Uterus (tissue), 4 donors: ENCODE measurements around the gene TANGO2. TPM values are rescaled to one million over a fixed set of nuclear protein-coding genes. Genes with fewer than 3 reads are reported as not detected.

ENCODE experiments used
- DNase-seq, 2 donors: peaks; one replicate each; pipeline ENCODE4 v3.0.0-alpha.2; 2019 to 2020
- H3K27ac ChIP-seq, 2 donors: fragments of 200-600 bp; sonication (generic); 1 replicate in 1 of 2; 2 replicates in 1 of 2; pipeline ENCODE4 v1.5.1; 2016 to 2018
- H3K27me3 ChIP-seq, 2 donors: fragments of 200-600 bp; sonication (generic); one replicate each; pipeline ENCODE4 v1.5.1; 2018 to 2019; ENCODE audit warnings: control low read depth in 1 of 2
- H3K36me3 ChIP-seq, 2 donors: fragments of 200-600 bp; sonication (generic); one replicate each; pipeline ENCODE4 v1.5.1; 2019; ENCODE audit warnings: control low read depth in 1 of 2
- H3K4me1 ChIP-seq, 2 donors: fragments of 200-600 bp; sonication (generic); one replicate each; pipeline ENCODE4 v1.5.1; 2018 to 2019; ENCODE audit warnings: control low read depth in 1 of 2
- H3K4me3 ChIP-seq, 2 donors: fragments of 200-600 bp; sonication (generic); 1 replicate in 1 of 2; 2 replicates in 1 of 2; pipeline ENCODE4 v1.5.1; 2018 to 2019; ENCODE audit warnings: mild to moderate bottlenecking in 1 of 2
- H3K9me3 ChIP-seq, 2 donors: fragments of 200-600 bp; sonication (generic); one replicate each; pipeline ENCODE4 v1.5.1; 2019; ENCODE audit warnings: control low read depth in 1 of 2
- POLR2A ChIP-seq, 2 donors: fragments of 450-650 bp; IDR thresholded peaks; one replicate each; pipeline ENCODE4 v1.6.1; 2016; ENCODE audit warnings: antibody characterized with exemption in 2 of 2, mild to moderate bottlenecking in 1 of 2, moderate library complexity in 1 of 2
- intact Hi-C: fragments of 100-400 bp; cut with DNase I; formaldehyde crosslinking; loops from one replicate; pipeline ENCODE4 v1.15.1; 2023; ENCODE audit warnings: low total_unique reads
- total RNA-seq, 4 donors: library from RNA; depleted of rRNA in 3 of 4; stranded (reverse); fragments of >200 nt in 3 of 4; gene quantifications; one replicate each; pipeline versions ENCODE4 v1.1.0 to v1.2.4, GENCODE V29; 2014 to 2023
- TF ChIP-seq, protein P1 (sequence below), 4 experiments: fragments of 200-600 bp in 2 of 4; fragments of 450-650 bp in 2 of 4; sonication (generic) in 2 of 4; IDR thresholded peaks; one replicate each; pipeline ENCODE4 v1.5.1; 2016 to 2019; ENCODE audit warnings: antibody characterized with exemption in 4 of 4, mild to moderate bottlenecking in 2 of 4, moderate library complexity in 1 of 4
- donor health status: DM: yes; HTN: yes; CAD: no.

Gene TANGO2
- total RNA-seq, 4 donors from 2014 or later: 2.8 to 25.1 (median 13.3) TPM

DNA sequence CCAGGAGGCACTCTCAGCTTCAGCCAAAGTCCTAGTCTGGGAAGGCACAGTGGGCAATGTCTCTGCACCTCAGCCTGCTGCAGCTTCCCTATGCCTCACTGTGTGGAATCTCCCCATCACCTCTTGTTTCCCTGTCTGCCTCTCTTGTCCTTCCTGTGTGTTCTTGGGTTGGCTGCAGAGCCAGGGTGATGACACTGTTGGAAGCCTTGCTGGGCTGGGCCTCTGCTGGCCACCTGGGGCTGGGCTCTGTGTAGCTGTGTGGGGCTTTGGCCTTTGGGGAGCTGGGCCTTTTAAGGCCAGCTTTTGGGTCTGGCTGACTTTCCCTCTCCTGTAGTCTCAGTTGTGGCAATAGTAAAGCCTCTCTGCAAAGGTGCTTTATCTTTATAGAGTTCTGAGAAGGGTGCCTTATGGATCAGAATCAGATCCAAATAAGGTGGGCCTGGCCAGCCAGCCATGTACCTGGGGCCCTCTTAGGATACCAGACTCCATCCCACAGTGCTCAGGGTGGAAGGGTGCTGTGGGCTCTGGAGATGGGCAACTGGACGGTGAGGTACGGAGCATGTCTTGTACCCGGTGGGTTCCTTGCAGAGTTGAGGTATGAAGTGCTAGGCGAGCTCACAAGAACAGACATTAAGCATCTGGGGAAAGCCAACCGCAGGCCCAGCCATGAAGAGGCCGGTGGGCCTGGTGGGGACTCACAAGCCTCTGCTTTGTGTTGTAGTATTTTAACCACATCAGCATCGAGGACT, 84.7 kb downstream of the TANGO2 start:
- no peaks in the 10 kb centered on the region for H3K36me3 ChIP-seq
- no peak overlapping the region for H3K4me3 ChIP-seq
- no peaks in the 10 kb centered on the region for H3K27me3 ChIP-seq
- TF ChIP-seq, protein P1, sequence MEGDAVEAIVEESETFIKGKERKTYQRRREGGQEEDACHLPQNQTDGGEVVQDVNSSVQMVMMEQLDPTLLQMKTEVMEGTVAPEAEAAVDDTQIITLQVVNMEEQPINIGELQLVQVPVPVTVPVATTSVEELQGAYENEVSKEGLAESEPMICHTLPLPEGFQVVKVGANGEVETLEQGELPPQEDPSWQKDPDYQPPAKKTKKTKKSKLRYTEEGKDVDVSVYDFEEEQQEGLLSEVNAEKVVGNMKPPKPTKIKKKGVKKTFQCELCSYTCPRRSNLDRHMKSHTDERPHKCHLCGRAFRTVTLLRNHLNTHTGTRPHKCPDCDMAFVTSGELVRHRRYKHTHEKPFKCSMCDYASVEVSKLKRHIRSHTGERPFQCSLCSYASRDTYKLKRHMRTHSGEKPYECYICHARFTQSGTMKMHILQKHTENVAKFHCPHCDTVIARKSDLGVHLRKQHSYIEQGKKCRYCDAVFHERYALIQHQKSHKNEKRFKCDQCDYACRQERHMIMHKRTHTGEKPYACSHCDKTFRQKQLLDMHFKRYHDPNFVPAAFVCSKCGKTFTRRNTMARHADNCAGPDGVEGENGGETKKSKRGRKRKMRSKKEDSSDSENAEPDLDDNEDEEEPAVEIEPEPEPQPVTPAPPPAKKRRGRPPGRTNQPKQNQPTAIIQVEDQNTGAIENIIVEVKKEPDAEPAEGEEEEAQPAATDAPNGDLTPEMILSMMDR (IDR thresholded peaks at IDR 0.05): no peak
- no peak for TF ChIP-seq POLR2A (IDR thresholded peaks at IDR 0.05)
- no peak overlapping the region for H3K27ac ChIP-seq
- DNase-seq: no peak
- intact Hi-C loops: no loop called here
- H3K4me1 ChIP-seq: no peaks in the 10 kb centered on the region
- no peaks in the 10 kb centered on the region for H3K9me3 ChIP-seq

DNA sequence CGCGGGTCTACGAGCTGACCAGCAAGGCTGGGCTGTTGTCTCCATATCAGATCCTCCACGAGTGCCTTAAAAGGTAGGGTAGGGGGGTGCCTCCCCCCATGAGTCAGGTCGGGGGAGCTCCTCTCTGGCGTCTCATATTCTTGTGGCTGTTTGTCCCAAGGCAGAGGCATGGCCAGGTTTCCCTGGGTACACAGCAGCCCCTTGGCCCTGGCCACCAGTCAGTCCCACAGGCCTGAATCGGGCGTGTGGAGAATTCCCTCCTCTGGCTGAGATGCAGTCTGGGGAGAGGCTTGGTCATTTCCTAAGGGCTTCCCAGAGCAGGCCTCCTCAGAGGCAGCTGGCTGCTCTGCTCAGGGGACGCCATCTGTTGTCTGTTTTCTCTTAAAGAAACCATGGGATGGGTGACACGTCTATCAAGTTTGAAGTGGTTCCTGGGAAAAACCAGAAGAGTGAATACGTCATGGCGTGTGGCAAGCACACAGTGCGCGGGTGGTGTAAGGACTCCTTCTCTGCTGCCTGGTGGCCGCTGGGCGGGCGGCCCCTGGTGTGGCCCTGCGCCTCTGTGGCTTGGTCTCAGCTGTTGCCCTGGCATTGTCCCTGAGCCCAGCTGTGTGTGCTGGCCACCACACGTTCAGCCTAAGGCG, 85.4 kb downstream of the TANGO2 start:
- intact Hi-C loops: no loop called here
- DNase-seq: no peak
- no peak for TF ChIP-seq POLR2A (IDR thresholded peaks at IDR 0.05)
- TF ChIP-seq, protein P1 (IDR thresholded peaks at IDR 0.05): no peak
- Histone ChIP-seq H3K4me1 (no peaks in the 10 kb centered on the region), H3K36me3 (no peaks in the 10 kb centered on the region), H3K9me3 (no peaks in the 10 kb centered on the region), H3K27me3 (no peaks in the 10 kb centered on the region), H3K27ac (no peak overlapping the region), H3K4me3 (no peak overlapping the region)

DNA sequence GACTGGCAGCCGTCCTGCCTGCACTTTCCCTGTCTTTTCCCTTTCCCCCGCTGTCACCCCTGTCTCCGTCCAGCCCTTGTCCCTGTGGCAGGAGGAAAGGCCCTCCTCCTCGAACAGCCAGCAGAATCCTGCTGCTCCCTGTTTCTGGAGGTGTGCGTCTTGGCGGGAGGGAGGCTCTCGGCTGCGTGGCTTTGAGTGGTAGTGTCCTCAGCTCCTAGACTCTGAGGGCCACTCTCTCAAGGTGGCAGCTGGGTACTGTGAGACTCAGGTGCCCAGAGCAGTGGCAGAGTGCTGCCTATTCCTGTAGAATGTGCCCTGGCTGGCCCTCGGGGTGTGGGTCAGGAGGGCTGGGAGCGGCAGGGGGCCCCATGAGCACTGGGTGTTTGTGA, 85.9 kb downstream of the TANGO2 start:
- DNase-seq: no peak
- TF ChIP-seq POLR2A (IDR thresholded peaks at IDR 0.05): no peak
- TF ChIP-seq, protein P1 (IDR thresholded peaks at IDR 0.05): no peak
- no peak overlapping the region for H3K27ac ChIP-seq
- H3K9me3 ChIP-seq: no peaks in the 10 kb centered on the region
- intact Hi-C loops: no loop called here
- H3K4me1 ChIP-seq: no peaks in the 10 kb centered on the region
- no peak overlapping the region for H3K4me3 ChIP-seq
- H3K36me3 ChIP-seq: no peaks in the 10 kb centered on the region
- no peaks in the 10 kb centered on the region for H3K27me3 ChIP-seq

DNA sequence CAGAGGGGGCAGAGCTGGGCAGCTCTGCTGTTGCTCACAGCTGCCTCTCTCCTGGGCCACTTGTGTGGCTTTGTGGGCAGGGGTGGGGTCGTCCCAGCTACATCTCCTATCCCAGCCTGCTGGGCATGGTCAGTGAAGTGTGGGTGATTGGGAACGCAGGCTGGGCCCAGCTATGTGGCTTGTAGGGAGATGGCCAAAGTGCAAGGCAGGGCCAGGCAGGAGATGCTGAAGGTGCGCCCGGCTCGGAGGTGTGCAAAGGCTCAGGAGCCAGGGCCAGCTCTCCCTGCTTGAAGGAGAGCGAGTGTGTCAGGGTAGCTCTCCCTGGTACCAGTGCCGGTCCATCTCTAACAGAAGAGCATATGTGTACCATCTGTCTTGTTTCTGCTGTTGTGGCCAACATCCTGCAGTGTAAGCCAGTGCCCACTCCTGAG, 86.6 kb downstream of the TANGO2 start:
- Histone ChIP-seq H3K27me3 (no peaks in the 10 kb centered on the region), H3K4me3 (no peak overlapping the region), H3K4me1 (no peaks in the 10 kb centered on the region), H3K27ac (no peak overlapping the region), H3K36me3 (no peaks in the 10 kb centered on the region), H3K9me3 (no peaks in the 10 kb centered on the region)
- intact Hi-C loops: no loop called here
- DNase-seq: no peak
- TF ChIP-seq POLR2A (IDR thresholded peaks at IDR 0.05): no peak
- TF ChIP-seq, protein P1 (IDR thresholded peaks at IDR 0.05): no peak
